22Rv1 (cell line): ENCODE results near the gene SLC1A5.
"Not testable (repeated sequence)": the region's sequence is repeated elsewhere in the genome, so short reads cannot be mapped to it uniquely, and the experiment has no call there.

Source experiments
- H3K27ac ChIP-seq: fragments of 450-650 bp; 2 replicates; pipeline ENCODE4 v1.5.1; 2017
- ZFX ChIP-seq: fragments of 450-650 bp; IDR thresholded peaks from 2 replicates; pipeline ENCODE4 v1.6.1; 2017; ENCODE audit warnings: antibody characterized with exemption, borderline replicate concordance
- TF ChIP-seq, protein P1 (sequence below): fragments of 450-650 bp; IDR thresholded peaks from 2 replicates; pipeline ENCODE4 v1.5.1; 2017; ENCODE audit warnings: mild to moderate bottlenecking

The SLC1A5 gene

DNA sequence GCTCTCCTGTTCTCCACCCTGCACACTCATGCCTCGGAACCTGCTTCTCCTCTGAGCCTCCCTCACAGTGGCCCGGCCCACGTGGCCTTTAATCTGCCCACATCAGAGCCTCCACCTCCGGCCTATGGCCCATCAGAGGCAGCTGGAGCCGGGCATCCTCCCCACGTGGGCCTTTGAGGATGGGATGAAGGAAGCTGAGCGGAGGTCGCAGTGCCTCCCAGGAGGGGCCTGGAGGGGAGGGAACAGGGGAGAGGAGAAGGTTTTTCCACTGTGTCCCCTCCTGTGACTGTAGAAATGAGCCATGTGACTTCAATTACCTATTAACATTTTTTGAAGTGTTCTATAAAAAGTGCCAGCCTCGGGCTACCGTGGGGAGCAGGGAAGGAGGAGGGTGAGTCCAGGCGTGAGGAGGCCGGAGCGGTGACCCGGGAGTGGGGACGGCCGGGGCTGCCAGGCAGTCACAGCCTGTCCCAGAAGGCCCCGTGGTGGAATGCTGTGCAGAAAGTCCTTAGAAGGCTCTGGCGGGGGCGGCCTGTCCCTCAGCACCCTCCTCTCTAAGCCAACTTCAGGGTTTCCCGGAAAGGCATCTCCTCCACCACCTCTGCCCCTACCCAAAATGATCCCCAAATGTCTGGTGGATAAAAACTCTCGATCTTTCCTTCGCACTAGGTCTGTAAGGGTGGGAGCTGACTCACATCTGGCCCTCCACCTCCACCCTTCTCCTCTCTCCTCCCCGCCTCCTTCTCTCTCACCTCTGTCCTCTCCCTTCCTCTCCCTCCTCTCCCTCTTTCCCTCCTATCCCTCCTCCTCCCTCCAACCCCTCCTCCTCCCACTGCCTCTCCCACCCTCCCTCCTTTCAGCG lies 24.8 kb upstream of the SLC1A5 start:
- TF ChIP-seq, protein P1, sequence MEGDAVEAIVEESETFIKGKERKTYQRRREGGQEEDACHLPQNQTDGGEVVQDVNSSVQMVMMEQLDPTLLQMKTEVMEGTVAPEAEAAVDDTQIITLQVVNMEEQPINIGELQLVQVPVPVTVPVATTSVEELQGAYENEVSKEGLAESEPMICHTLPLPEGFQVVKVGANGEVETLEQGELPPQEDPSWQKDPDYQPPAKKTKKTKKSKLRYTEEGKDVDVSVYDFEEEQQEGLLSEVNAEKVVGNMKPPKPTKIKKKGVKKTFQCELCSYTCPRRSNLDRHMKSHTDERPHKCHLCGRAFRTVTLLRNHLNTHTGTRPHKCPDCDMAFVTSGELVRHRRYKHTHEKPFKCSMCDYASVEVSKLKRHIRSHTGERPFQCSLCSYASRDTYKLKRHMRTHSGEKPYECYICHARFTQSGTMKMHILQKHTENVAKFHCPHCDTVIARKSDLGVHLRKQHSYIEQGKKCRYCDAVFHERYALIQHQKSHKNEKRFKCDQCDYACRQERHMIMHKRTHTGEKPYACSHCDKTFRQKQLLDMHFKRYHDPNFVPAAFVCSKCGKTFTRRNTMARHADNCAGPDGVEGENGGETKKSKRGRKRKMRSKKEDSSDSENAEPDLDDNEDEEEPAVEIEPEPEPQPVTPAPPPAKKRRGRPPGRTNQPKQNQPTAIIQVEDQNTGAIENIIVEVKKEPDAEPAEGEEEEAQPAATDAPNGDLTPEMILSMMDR = no peak
- no peak overlapping the region for H3K27ac ChIP-seq

- no peak for TF ChIP-seq ZFX
- TF ChIP-seq, protein P1 = no peak
- H3K27ac ChIP-seq = no peak overlapping the region
Observed at GRCh38 chr19:46809534-46810272, 21.3 kb upstream of the SLC1A5 start.

DNA sequence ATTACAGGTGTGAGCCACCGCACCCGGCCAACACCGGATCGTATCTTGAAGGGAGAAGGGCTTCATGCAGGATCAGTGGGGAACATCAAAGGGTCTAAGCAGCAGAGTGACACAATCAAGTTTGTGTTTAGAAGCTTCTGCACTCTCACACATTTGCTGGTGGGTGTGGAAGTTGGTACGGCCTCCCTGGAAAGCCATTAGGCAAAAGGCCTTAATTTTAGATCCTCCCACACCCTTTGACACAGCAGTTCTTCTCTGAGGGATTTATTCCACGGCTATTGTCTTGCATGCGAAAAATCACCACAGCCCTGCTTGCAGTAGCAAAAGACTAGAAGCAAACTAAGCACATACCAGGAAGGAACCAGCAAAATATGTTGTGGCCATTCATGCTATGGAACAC lies 18.3 kb upstream of the SLC1A5 start:
- H3K27ac ChIP-seq = no peak overlapping the region
- TF ChIP-seq, protein P1 = no peak
- TF ChIP-seq ZFX = no peak

DNA sequence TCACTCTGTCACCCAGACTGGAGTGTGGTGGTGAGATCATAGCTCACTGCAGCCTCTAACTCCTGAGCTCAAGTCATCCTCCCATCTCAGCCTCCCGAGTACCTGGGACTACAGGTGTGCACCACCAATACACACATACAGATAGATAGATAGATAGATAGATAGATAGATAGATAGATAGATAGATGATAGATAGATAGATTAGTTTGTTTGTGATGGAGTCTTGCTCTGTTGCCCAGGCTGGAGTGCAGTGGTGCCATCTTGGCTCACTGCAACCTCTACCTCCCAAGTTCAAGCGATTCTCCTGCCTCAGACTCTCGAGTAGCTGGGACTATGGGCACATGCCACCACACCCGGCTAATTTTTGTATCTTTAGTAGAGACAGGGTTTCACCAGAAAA lies 16.0 kb upstream of the SLC1A5 start:
- not testable (repeated sequence) for H3K27ac ChIP-seq

GRCh38 chr19:46803555-46803954 lies 15.2 kb upstream of the SLC1A5 start:
- TF ChIP-seq, protein P1 = no peak
- TF ChIP-seq ZFX = no peak
- H3K27ac ChIP-seq = no peak overlapping the region

DNA sequence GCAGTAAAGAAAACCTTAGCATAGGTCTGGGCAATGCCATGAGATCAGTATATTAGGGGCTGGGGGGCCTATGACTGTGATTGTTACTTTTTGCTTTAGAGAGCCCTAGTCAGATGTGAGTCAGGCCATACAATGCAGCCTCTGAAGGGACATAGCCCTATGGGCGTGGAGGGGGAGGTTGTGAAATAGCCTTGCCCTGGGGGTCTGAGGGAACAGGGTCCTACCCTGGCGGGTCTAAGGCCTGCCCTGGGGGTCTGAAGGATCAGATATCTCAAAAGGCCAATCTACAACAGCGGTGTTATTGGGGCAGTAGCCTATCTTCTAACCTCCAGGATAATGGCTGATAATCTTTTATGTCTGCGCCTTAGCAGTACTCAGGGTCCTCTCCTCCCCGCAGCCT lies 13.8 kb upstream of the SLC1A5 start:
- no peak overlapping the region for H3K27ac ChIP-seq
- TF ChIP-seq, protein P1 = no peak
- TF ChIP-seq ZFX = no peak

DNA sequence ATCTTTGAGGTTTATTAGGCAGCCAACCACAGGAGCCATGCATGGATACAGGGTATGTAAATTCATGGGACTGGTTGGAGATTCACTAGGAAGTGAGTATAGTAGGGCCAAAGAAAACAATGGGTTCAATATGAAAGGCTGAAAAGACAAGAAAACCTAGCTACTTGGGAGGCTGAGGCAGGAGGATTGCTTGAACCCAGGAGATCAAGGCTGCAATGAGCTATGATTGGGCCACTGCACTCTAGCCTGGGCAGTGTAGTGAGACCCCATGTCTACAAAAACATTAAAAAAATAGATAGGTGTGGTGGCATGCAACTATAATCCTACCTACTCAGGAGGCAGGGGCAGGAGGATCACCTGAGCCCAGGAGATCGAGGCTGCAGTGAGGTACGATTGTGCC lies 10.3 kb upstream of the SLC1A5 start:
- TF ChIP-seq ZFX = no peak
- TF ChIP-seq, protein P1 = no peak
- H3K27ac ChIP-seq = no peak overlapping the region
